Neural cell (in vitro differentiated cells): ENCODE data around the gene CD37. TPM values are rescaled to one million over a fixed set of nuclear protein-coding genes. Genes with fewer than 3 reads are reported as not detected.
A peak's percentile ranks its signal among the peaks of the same experiment; 100 is the strongest.

Experiments
- H2AFZ ChIP-seq: fragments of 200-600, 300-800 bp; sonication (generic), shearing (Covaris generic); 2 replicates; pipeline ENCODE4 v1.6.0; 2014; ENCODE audit warnings: low read depth, mild to moderate bottlenecking, antibody characterized with exemption, low read length, moderate library complexity
- H3F3A ChIP-seq: fragments of 200-600 bp; shearing (Covaris generic); 2 replicates; pipeline ENCODE4 v1.6.1; 2016; ENCODE audit warnings: mild to moderate bottlenecking, moderate library complexity, mixed read lengths, antibody characterized with exemption, low read length; ENCODE audit not compliant: insufficient read depth, poor library complexity, severe bottlenecking
- H3K27ac ChIP-seq: fragments of 200-600, 300-800 bp; sonication (generic), shearing (Covaris generic); 2 replicates; pipeline ENCODE4 v1.5.1; 2014; ENCODE audit warnings: mild to moderate bottlenecking, low read length, moderate library complexity
- H3K27me3 ChIP-seq: fragments of 300-800, 200-600 bp; sonication (generic), shearing (Covaris generic); 2 replicates; pipeline ENCODE4 v1.6.0; 2014; ENCODE audit warnings: mild to moderate bottlenecking, low read depth, low read length, moderate library complexity; ENCODE audit not compliant: insufficient read depth
- H3K36me3 ChIP-seq: fragments of 300-800, 200-600 bp; sonication (generic), shearing (Covaris generic); 2 replicates; pipeline ENCODE4 v1.5.1; 2014; ENCODE audit warnings: mild to moderate bottlenecking, antibody characterized with exemption, low read length, moderate library complexity; ENCODE audit not compliant: insufficient read depth
- H3K4me2 ChIP-seq: fragments of 300-800, 200-600 bp; sonication (generic), shearing (Covaris generic); 2 replicates; pipeline ENCODE4 v1.6.0; 2014; ENCODE audit warnings: mild to moderate bottlenecking, low read length
- H3K4me3 ChIP-seq: fragments of 300-800, 200-600 bp; sonication (generic), shearing (Covaris generic); 2 replicates; pipeline ENCODE4 v1.5.1; 2014; ENCODE audit warnings: mild to moderate bottlenecking, low read length, moderate library complexity
- H3K79me2 ChIP-seq: fragments of 200-600 bp; shearing (Covaris generic); replicated peaks from 2 replicates; pipeline ENCODE4 v1.6.0; 2014; ENCODE audit warnings: mild to moderate bottlenecking, low read length, moderate library complexity; ENCODE audit not compliant: insufficient read depth
- H3K9ac ChIP-seq: fragments of 300-800, 200-600 bp; sonication (generic), shearing (Covaris generic); 2 replicates; pipeline ENCODE4 v1.6.1; 2016; ENCODE audit warnings: mild to moderate bottlenecking, low read length, mixed read lengths
- H3K9me2 ChIP-seq: fragments of 200-600 bp; shearing (Covaris generic); 2 replicates; pipeline ENCODE4 v1.6.1; 2016; ENCODE audit warnings: mild to moderate bottlenecking, low read length, mixed read lengths; ENCODE audit not compliant: insufficient read depth
- H3K9me3 ChIP-seq: fragments of 200-600, 300-800 bp; sonication (generic), shearing (Covaris generic); 2 replicates; pipeline ENCODE4 v1.6.1; 2016; ENCODE audit warnings: mild to moderate bottlenecking, mixed run types, low read length, moderate library complexity, mixed read lengths
- H4K20me1 ChIP-seq: fragments of 200-600 bp; shearing (Covaris generic); 2 replicates; pipeline ENCODE4 v1.6.1; 2016; ENCODE audit warnings: mild to moderate bottlenecking, mixed run types; ENCODE audit not compliant: insufficient read depth
- EP300 ChIP-seq: fragments of 450-650 bp; conservative IDR thresholded peaks from 2 replicates; pipeline ENCODE4 v1.6.1; 2014; ENCODE audit warnings: antibody characterized with exemption, mild to moderate bottlenecking, moderate library complexity; ENCODE audit not compliant: poor library complexity, severe bottlenecking
- EZH2 ChIP-seq: fragments of 200-600, 300-800 bp; shearing (Covaris generic), sonication (generic); IDR thresholded peaks from 2 replicates; pipeline ENCODE4 v1.6.1; 2014; ENCODE audit warnings: antibody characterized with exemption, low read length, borderline replicate concordance, mild to moderate bottlenecking; ENCODE audit not compliant: insufficient read depth, poor library complexity, severe bottlenecking
- MXI1 ChIP-seq: fragments of 450-650 bp; conservative IDR thresholded peaks from 2 replicates; pipeline ENCODE4 v1.6.1; 2014; ENCODE audit warnings: antibody characterized with exemption, mild to moderate bottlenecking; ENCODE audit not compliant: poor library complexity, severe bottlenecking
- POLR2AphosphoS5 ChIP-seq: IDR thresholded peaks from 2 replicates; pipeline ENCODE4 v1.6.1; 2012
- RAD21 ChIP-seq: fragments of 450-650 bp; conservative IDR thresholded peaks from 2 replicates; pipeline ENCODE4 v1.6.1; 2014; ENCODE audit warnings: antibody characterized with exemption, mild to moderate bottlenecking, moderate library complexity
- SMC3 ChIP-seq: fragments of 450-650 bp; conservative IDR thresholded peaks from 2 replicates; pipeline ENCODE4 v1.6.1; 2014; ENCODE audit warnings: antibody characterized with exemption, mild to moderate bottlenecking, moderate library complexity; ENCODE audit not compliant: poor library complexity
- TAF1 ChIP-seq: IDR thresholded peaks from 2 replicates; pipeline ENCODE4 v1.6.1; 2012; ENCODE audit warnings: low read depth
- polyA plus RNA-seq: library from polyadenylated mRNA; depleted of rRNA; stranded (reverse); fragments of >200 nt; gene quantifications from 2 replicates; pipeline ENCODE4 v1.2.3, GENCODE V29; 2014
- TF ChIP-seq, protein P1 (sequence below): IDR thresholded peaks from 2 replicates; pipeline ENCODE4 v1.6.1; 2012; ENCODE audit warnings: borderline replicate concordance
- TF ChIP-seq, protein P2 (sequence below): fragments of 450-650 bp; IDR thresholded peaks from 2 replicates; pipeline ENCODE4 v1.5.1; 2014; ENCODE audit warnings: antibody characterized with exemption, mild to moderate bottlenecking, moderate library complexity; ENCODE audit not compliant: poor library complexity, severe bottlenecking

The CD37 gene
- polyA plus RNA-seq, 1 donor from 2014 or later = not detected

DNA sequence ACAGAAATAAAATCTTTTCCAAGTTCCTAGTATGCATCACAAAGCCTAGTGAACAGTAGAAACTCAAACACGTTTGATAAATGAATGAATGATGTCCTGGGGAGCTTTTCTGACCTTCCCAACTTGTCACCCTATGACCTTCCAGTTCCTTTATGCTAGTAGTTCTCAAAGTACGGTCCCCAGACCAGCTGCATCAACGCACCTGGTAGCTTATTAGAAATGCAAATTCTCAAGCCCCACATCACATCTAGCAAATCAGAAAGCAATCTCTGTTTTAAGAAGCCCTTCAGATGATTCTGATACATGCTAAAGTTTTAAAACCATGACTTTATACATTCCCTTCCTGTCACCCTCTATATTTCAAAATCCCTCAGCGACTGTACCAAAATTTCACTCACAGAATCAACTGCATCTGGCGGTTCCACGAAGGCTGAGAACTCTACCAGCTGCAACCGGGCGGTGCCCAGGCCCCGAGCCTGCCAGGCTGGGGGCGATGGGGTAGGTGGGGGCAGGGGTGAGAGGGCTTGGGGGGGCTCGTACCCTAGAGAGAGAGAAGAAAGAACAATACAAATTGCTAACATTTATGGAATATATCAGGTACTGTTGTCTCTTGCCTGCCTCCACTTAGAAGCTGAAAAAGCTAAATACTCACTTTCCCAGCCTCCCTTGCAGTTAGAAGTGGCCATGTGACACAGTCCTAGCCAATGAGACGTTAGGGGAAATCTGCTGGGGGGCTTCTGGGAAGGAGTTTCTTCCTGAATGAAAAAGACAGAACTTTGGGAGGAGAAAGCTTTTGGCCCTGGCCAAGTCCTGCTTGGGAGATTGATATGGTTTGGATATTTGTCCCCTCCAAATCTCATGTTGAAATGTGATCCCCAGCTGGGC, 13.3 kb downstream of the CD37 start:
- no peak overlapping the region for H3K4me3 ChIP-seq
- no peak overlapping the region for H3K9ac ChIP-seq
- no peaks in the 10 kb centered on the region for H4K20me1 ChIP-seq
- TF ChIP-seq, protein P1, sequence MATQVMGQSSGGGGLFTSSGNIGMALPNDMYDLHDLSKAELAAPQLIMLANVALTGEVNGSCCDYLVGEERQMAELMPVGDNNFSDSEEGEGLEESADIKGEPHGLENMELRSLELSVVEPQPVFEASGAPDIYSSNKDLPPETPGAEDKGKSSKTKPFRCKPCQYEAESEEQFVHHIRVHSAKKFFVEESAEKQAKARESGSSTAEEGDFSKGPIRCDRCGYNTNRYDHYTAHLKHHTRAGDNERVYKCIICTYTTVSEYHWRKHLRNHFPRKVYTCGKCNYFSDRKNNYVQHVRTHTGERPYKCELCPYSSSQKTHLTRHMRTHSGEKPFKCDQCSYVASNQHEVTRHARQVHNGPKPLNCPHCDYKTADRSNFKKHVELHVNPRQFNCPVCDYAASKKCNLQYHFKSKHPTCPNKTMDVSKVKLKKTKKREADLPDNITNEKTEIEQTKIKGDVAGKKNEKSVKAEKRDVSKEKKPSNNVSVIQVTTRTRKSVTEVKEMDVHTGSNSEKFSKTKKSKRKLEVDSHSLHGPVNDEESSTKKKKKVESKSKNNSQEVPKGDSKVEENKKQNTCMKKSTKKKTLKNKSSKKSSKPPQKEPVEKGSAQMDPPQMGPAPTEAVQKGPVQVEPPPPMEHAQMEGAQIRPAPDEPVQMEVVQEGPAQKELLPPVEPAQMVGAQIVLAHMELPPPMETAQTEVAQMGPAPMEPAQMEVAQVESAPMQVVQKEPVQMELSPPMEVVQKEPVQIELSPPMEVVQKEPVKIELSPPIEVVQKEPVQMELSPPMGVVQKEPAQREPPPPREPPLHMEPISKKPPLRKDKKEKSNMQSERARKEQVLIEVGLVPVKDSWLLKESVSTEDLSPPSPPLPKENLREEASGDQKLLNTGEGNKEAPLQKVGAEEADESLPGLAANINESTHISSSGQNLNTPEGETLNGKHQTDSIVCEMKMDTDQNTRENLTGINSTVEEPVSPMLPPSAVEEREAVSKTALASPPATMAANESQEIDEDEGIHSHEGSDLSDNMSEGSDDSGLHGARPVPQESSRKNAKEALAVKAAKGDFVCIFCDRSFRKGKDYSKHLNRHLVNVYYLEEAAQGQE = no peak
- no peak for TF ChIP-seq EZH2
- no peak for TF ChIP-seq SMC3
- TF ChIP-seq POLR2AphosphoS5 = no peak
- TF ChIP-seq, protein P2, sequence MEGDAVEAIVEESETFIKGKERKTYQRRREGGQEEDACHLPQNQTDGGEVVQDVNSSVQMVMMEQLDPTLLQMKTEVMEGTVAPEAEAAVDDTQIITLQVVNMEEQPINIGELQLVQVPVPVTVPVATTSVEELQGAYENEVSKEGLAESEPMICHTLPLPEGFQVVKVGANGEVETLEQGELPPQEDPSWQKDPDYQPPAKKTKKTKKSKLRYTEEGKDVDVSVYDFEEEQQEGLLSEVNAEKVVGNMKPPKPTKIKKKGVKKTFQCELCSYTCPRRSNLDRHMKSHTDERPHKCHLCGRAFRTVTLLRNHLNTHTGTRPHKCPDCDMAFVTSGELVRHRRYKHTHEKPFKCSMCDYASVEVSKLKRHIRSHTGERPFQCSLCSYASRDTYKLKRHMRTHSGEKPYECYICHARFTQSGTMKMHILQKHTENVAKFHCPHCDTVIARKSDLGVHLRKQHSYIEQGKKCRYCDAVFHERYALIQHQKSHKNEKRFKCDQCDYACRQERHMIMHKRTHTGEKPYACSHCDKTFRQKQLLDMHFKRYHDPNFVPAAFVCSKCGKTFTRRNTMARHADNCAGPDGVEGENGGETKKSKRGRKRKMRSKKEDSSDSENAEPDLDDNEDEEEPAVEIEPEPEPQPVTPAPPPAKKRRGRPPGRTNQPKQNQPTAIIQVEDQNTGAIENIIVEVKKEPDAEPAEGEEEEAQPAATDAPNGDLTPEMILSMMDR = no peak
- TF ChIP-seq EP300 = no peak
- TF ChIP-seq TAF1 = no peak
- no peak for TF ChIP-seq MXI1
- no peak for TF ChIP-seq RAD21
- H3K36me3 ChIP-seq = no peaks in the 10 kb centered on the region
- H3K27ac ChIP-seq = no peak overlapping the region
- no peaks in the 10 kb centered on the region for H3K79me2 ChIP-seq
- H3K4me2 ChIP-seq = no peak overlapping the region
- H3K27me3 ChIP-seq = no peaks in the 10 kb centered on the region
- H3F3A ChIP-seq = no peaks in the 10 kb centered on the region
- no peaks in the 10 kb centered on the region for H3K9me2 ChIP-seq
- no peaks in the 10 kb centered on the region for H3K9me3 ChIP-seq
- H2AFZ ChIP-seq = peak overlapping the region; percentile 24

DNA sequence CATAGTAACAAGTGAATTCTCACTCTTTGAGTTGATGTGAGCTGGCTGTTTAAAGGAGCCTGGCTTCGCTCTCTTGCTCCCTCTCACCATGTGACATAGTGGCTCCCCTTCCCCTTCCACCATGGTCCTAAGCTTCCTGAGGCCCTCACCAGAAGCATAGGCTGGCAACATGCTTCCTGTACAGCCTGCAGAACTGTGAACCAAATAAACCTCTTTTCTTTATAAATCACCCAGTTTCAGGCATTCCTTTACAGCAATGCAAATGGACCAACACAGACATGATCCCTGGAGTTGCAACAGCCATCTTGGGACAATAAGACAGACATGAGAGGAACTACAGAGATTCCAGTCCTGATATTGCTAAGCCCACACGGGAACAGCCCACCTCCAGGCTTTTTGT, 14.4 kb downstream of the CD37 start:
- TF ChIP-seq, protein P2 = no peak
- no peak for TF ChIP-seq SMC3
- TF ChIP-seq RAD21 = no peak
- no peak for TF ChIP-seq EP300
- no peak for TF ChIP-seq TAF1
- TF ChIP-seq EZH2 = no peak
- TF ChIP-seq MXI1 = no peak
- no peak for TF ChIP-seq POLR2AphosphoS5
- TF ChIP-seq, protein P1 = no peak

More for the DNA sequence above, 14.4 kb downstream of the CD37 start:
- no peaks in the 10 kb centered on the region for H3K9me2 ChIP-seq
- H2AFZ ChIP-seq = no peak overlapping the region
- no peaks in the 10 kb centered on the region for H3K79me2 ChIP-seq
- no peak overlapping the region for H3K4me3 ChIP-seq
- no peak overlapping the region for H3K9ac ChIP-seq
- no peaks in the 10 kb centered on the region for H3K9me3 ChIP-seq
- no peak overlapping the region for H3K4me2 ChIP-seq
- H3K36me3 ChIP-seq = no peaks in the 10 kb centered on the region
- H3K27me3 ChIP-seq = no peaks in the 10 kb centered on the region
- H3K27ac ChIP-seq = no peak overlapping the region
- H4K20me1 ChIP-seq = no peaks in the 10 kb centered on the region
- H3F3A ChIP-seq = no peaks in the 10 kb centered on the region
